Measurements from ENCODE around the gene NETO1. TPM values are rescaled to one million over a fixed set of nuclear protein-coding genes. Genes with fewer than 3 reads are reported as not detected.

Gene NETO1
- polyA plus RNA-seq, 1 of the 3 experiments (the other 2 are of a cell fraction): not detected

- H3K79me2 ChIP-seq (ENCODE audit: insufficient read depth): no peaks in the 10 kb centered on the region
- CTCF ChIA-PET: interaction anchor here (3.0 kb wide), 1 partner anchor 10 kb away, joined by 12 read pairs; no protein-coding TSS in a partner anchor
- no peak for DNase-seq
Measured at GRCh38 chr18:72752220-72752619, 115.6 kb downstream of the NETO1 start.

GRCh38 chr18:72742002-72742401 is 125.8 kb downstream of the NETO1 start:
- ChIA-PET CTCF (interaction anchor here (1.9 kb wide), 1 partner anchor 20 kb away, joined by 7 read pairs; no protein-coding TSS in a partner anchor), POLR2A (no interaction called here)
- no peaks in the 10 kb centered on the region for H3K27me3 ChIP-seq (ENCODE audit: insufficient read depth)
- WGBS (ENCODE audit: low lambda C conversion rate): 0% methylated on average over 1 of the region's 1 CpG
- no peak for DNase-seq
- no peak overlapping the region for H2AFZ ChIP-seq (ENCODE audit: low read depth)
- no peak overlapping the region for H3K4me2 ChIP-seq
- no peak overlapping the region for H3K4me3 ChIP-seq (ENCODE audit: low read depth in 2 of 2, low read length in 1 of 2)
- H3K79me2 ChIP-seq (ENCODE audit: insufficient read depth): no peaks in the 10 kb centered on the region
- no peaks in the 10 kb centered on the region for H3K4me1 ChIP-seq (ENCODE audit: control insufficient read depth in 1 of 2, insufficient read depth in 2 of 2, low read depth in 1 of 2, low read length in 1 of 2)
- H3K9me3 ChIP-seq: no peaks in the 10 kb centered on the region
- no peaks in the 10 kb centered on the region for H3F3A ChIP-seq (replicated peaks; ENCODE audit: insufficient read depth)
- H3K9ac ChIP-seq: no peak overlapping the region
- TF ChIP-seq GATA2 (CRISPR knock-in tag; IDR thresholded peaks at IDR 0.05) (no peak), POLR2AphosphoS5 (IDR thresholded peaks at IDR 0.05; ENCODE audit: low read depth, low read length) (no peak), RAD21 (IDR thresholded peaks at IDR 0.05; ENCODE audit: low read length) (no peak), SIN3A (IDR thresholded peaks at IDR 0.05; ENCODE audit: borderline replicate concordance, low read depth, low read length) (no peak), TAF1 (IDR thresholded peaks at IDR 0.05; ENCODE audit: borderline replicate concordance, low read depth, low read length) (no peak), CTCF (IDR thresholded peaks at IDR 0.05) (no peak), USF2 (IDR thresholded peaks at IDR 0.05; ENCODE audit: borderline replicate concordance, low read depth, low read length) (no peak), TCF12 (IDR thresholded peaks at IDR 0.05) (no peak)
- H3K36me3 ChIP-seq (replicated peaks in 1 of 2; ENCODE audit: control insufficient read depth in 1 of 2, insufficient read depth in 2 of 2, low read length in 1 of 2): no peaks in the 10 kb centered on the region
- no peaks in the 10 kb centered on the region for H3K9me2 ChIP-seq
- H3K27ac ChIP-seq (ENCODE audit: low read depth in 2 of 2, low read length in 1 of 2): no peak overlapping the region
- H4K20me1 ChIP-seq (ENCODE audit: insufficient read depth): no peaks in the 10 kb centered on the region

More at GRCh38 chr18:72752220-72752619, 115.6 kb downstream of the NETO1 start:
- H3K4me1 ChIP-seq (ENCODE audit: control insufficient read depth in 1 of 2, insufficient read depth in 2 of 2, low read depth in 1 of 2, low read length in 1 of 2): no peaks in the 10 kb centered on the region
- no peak overlapping the region for H2AFZ ChIP-seq (ENCODE audit: low read depth)
- no peaks in the 10 kb centered on the region for H3K27me3 ChIP-seq (ENCODE audit: insufficient read depth)
- H3K9ac ChIP-seq: no peak overlapping the region
- no peaks in the 10 kb centered on the region for H4K20me1 ChIP-seq (ENCODE audit: insufficient read depth)
- no peak for TF ChIP-seq RFX5 (IDR thresholded peaks at IDR 0.05; ENCODE audit: low read length)
- TF ChIP-seq TAF1 (IDR thresholded peaks at IDR 0.05; ENCODE audit: borderline replicate concordance, low read depth, low read length): no peak
- no peak for TF ChIP-seq SMC3 (IDR thresholded peaks at IDR 0.05; ENCODE audit: low read depth, low read length)
- no peak for TF ChIP-seq EZH2phosphoT487 (IDR thresholded peaks at IDR 0.05; ENCODE audit: borderline replicate concordance, low read depth)
- no peak for TF ChIP-seq FOSL2 (IDR thresholded peaks at IDR 0.05; ENCODE audit: borderline replicate concordance, low read depth)
- TF ChIP-seq JUND (IDR thresholded peaks at IDR 0.05): no peak
- no peak for TF ChIP-seq NRF1 (IDR thresholded peaks at IDR 0.05; ENCODE audit: low read depth, low read length)
- no peak for TF ChIP-seq RAD21 (IDR thresholded peaks at IDR 0.05; ENCODE audit: low read length)
- POLR2A ChIA-PET: no interaction called here
- H3K4me2 ChIP-seq: no peak overlapping the region
- no peaks in the 10 kb centered on the region for H3K9me3 ChIP-seq
- H3K4me3 ChIP-seq (ENCODE audit: low read depth in 2 of 2, low read length in 1 of 2): no peak overlapping the region
- no peaks in the 10 kb centered on the region for H3F3A ChIP-seq (replicated peaks; ENCODE audit: insufficient read depth)
- WGBS (ENCODE audit: low lambda C conversion rate): 7% methylated on average over 4 of the region's 4 CpGs
- H3K36me3 ChIP-seq (replicated peaks in 1 of 2; ENCODE audit: control insufficient read depth in 1 of 2, insufficient read depth in 2 of 2, low read length in 1 of 2): no peaks in the 10 kb centered on the region
- H3K9me2 ChIP-seq: no peaks in the 10 kb centered on the region
- no peak overlapping the region for H3K27ac ChIP-seq (ENCODE audit: low read depth in 2 of 2, low read length in 1 of 2)
